ENCODE data around the gene SND1.

GRCh38 chr7:127711872-127712271 lies 59.9 kb downstream of the SND1 start:
- TF ChIP-seq CTCF (IDR thresholded peaks at IDR 0.05) (no peak), EZH2 (IDR thresholded peaks at IDR 0.05; ENCODE audit: borderline replicate concordance, insufficient read depth, low read depth, low read length, poor library complexity, severe bottlenecking) (no peak)

All from B cell (primary cell).